Dendritic cell treated with granulocyte-macrophage colony-stimulating factor and Interleukin-4, amounts not matched to agents 40 ng/mL and 50 ng/mL, for 4 days (primary cell): Measurements from ENCODE around the gene SKA1.
"Not testable (repeated sequence)": the region's sequence is repeated elsewhere in the genome, so short reads cannot be mapped to it uniquely, and the experiment has no call there.

Experiments used
- H3K27ac Mint-ChIP-seq: one replicate; pipeline ENCODE4 v1.8.0; 2022; ENCODE audit warnings: mild to moderate bottlenecking, mixed read lengths
- H3K27me3 Mint-ChIP-seq: one replicate; pipeline ENCODE4 v1.8.0; 2022; ENCODE audit warnings: mild to moderate bottlenecking, mixed read lengths
- H3K36me3 Mint-ChIP-seq: one replicate; pipeline ENCODE4 v1.8.0; 2022; ENCODE audit warnings: low read depth, mixed read lengths
- H3K4me1 Mint-ChIP-seq: one replicate; pipeline ENCODE4 v1.8.0; 2022; ENCODE audit warnings: low read depth, mixed read lengths
- H3K4me3 Mint-ChIP-seq: one replicate; pipeline ENCODE4 v1.8.0; 2022; ENCODE audit warnings: mild to moderate bottlenecking, moderate library complexity, mixed read lengths
- H3K9me3 Mint-ChIP-seq: one replicate; pipeline ENCODE4 v1.8.0; 2022; ENCODE audit warnings: mixed read lengths
- intact Hi-C: fragments of 100-400 bp; cut with micrococcal nuclease; formaldehyde crosslinking; loops from one replicate; pipeline ENCODE4 v1.15.0; 2022

SKA1 gene

DNA sequence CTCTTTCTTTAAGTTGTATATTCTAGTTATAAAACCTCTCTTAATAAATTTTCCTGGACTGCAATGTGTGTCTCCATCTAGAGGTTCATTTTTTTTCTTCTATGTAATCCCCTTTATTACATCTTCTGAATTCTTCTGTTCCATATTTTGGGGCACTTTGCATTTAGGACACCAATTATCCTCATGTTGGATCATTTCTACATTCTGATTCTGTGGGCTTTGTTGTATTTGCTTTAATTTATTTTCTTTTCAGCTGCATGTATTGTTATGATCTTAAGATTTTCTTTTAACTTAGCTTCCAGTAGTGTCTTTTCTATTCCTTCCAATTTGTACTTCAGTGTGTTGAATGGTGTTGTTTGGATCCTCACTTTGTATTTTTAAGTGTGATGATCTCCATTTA, 5.2 kb upstream of the SKA1 start:
- intact Hi-C loops: no loop called here
- Mint-ChIP-seq H3K4me3 (no peak overlapping the region), H3K27ac (no peak overlapping the region), H3K27me3 (peaks cover 18% of the 10 kb centered on the region), H3K36me3 (peaks cover 5% of the 10 kb centered on the region), H3K9me3 (peaks cover 37% of the 10 kb centered on the region), H3K4me1 (peaks cover 5% of the 10 kb centered on the region)

DNA sequence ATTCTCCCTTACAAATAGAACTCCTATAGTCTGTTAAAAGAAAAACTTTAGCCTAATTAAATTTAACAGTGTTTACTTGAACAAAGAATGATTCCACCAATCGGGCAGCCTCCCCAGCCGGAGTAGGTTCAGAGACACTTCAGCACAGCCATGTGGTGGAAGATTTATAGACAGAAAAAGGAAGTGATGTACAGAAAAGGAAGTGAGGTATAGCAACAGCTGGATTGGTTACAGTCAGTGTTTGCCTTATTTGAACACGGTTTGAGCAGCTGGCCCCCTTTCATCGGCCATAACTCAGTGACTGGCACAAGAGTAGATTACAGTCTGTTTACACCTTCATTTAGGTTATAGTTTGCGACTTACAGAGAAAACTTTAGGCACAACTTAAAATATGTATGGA, 2.1 kb upstream of the SKA1 start:
- peak overlapping the region; percentile 67 for H3K27ac Mint-ChIP-seq
- intact Hi-C loops: no loop called here

DNA sequence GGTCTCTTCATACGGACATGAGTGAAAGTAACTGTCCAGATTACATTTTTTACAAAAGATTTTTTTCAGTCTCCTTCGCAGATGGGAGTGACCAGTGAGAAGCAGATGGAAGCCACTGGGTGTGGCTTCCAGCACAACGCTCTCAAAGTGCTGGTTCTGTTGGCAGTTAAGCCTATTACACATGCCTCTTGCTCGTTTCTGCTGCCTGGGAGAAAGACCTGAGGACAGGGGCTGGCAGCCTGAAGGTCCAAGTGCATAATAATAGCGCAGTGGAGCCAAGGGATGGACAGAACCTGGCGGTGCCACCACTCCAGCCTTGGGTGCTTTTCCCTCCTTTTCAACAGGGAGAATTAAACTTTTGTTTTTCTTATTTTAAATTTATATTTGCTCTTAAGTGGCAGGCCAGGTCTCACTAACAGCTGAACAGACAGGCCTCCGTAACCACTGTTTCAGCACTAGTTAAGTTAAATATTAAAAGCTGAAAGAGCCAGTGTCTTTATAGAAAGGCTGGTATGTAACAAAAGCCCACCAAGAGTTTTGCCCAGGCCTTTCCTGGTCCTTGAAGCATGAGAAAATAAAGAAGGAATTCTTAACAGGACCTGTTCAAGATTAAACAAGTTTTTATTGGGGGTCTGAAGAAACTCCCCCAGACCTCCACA, 1.2 kb upstream of the SKA1 start:
- Mint-ChIP-seq H3K4me3 (no peak overlapping the region), H3K27ac (no peak overlapping the region), H3K36me3 (peaks cover 5% of the 10 kb centered on the region), H3K4me1 (peaks cover 11% of the 10 kb centered on the region), H3K27me3 (peaks cover 6% of the 10 kb centered on the region), H3K9me3 (peaks cover 34% of the 10 kb centered on the region)
- intact Hi-C loops: loop anchor here (1.0 kb wide), 1 partner anchor 107 kb away; the partner anchor contains the start of gene CFAP53

More for the DNA sequence above, 2.1 kb upstream of the SKA1 start:
- H3K36me3 Mint-ChIP-seq: peaks cover 5% of the 10 kb centered on the region
- H3K4me3 Mint-ChIP-seq: no peak overlapping the region
- peaks cover 11% of the 10 kb centered on the region for H3K4me1 Mint-ChIP-seq
- peaks cover 8% of the 10 kb centered on the region for H3K27me3 Mint-ChIP-seq
- peaks cover 37% of the 10 kb centered on the region for H3K9me3 Mint-ChIP-seq

DNA sequence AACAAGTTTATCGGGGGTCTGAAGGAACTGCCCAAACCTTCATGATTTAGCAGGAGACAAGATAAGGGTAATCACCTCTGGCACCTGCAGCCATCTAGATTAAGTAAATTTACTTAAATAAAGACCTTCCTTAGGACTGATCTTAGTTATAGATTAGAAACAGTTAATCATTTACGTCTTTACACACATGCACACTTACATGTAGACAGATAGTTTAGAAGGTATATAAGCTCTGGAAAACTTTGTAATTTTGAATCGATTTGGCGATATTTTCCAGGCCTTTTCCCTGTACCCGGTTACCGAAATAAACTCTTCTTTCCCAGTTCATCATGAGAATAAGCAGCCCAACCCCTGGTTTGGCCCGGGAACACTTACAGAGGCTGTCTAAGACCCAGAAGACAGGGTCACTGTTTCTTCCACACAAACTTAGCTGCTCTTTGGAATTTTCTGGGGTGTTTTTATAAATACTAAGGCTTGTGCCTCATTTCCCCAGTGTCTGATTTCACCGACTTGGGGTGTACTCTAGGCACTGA, 560 bp upstream of the SKA1 start:
- Mint-ChIP-seq H3K27ac (peak overlapping the region; percentile 88), H3K27me3 (peaks cover 6% of the 10 kb centered on the region), H3K9me3 (peaks cover 28% of the 10 kb centered on the region), H3K4me1 (peaks cover 11% of the 10 kb centered on the region), H3K36me3 (peaks cover 5% of the 10 kb centered on the region), H3K4me3 (peak overlapping the region; percentile 73)
- intact Hi-C loops: loop anchor here (1.0 kb wide), 1 partner anchor 108 kb away; the partner anchor contains the start of gene CFAP53

DNA sequence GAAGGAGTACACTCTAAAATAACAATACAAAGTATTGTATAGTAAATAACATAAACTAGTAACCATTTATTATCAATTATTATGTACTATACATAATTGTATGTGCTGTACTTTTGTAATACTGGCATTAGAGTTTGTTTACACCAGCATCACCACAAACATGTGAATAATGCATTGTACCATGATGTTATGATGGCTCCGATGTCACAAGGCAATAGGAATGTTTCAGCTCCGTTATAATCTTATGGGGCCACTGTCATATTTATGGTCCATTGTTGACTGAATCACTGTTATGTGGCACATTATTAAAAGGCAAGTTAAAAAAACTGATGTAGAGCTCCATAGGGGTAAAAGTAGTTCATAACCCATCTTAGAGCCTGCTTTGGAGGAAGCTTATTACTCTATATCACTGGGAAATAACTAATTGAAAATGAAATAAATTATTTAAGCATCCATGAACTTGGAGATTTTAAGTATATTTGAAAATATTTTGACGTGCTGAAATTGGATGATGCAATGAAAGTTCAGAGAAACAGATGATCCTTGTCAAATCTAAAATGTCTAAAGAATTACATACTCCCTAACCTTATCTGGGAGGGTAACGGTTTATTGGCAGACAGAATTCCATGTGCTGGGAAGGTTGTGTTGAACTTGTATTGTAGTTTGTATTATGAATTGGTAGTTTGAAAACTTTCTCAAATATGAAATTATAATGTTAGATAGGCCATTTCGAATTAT, 2.4 kb downstream of the SKA1 start:
- intact Hi-C loops: no loop called here
- H3K9me3 Mint-ChIP-seq: peaks cover 14% of the 10 kb centered on the region
- H3K27ac Mint-ChIP-seq: no peak overlapping the region
- H3K27me3 Mint-ChIP-seq: no peaks in the 10 kb centered on the region
- no peak overlapping the region for H3K4me3 Mint-ChIP-seq
- peaks cover 11% of the 10 kb centered on the region for H3K4me1 Mint-ChIP-seq
- peaks cover 5% of the 10 kb centered on the region for H3K36me3 Mint-ChIP-seq

DNA sequence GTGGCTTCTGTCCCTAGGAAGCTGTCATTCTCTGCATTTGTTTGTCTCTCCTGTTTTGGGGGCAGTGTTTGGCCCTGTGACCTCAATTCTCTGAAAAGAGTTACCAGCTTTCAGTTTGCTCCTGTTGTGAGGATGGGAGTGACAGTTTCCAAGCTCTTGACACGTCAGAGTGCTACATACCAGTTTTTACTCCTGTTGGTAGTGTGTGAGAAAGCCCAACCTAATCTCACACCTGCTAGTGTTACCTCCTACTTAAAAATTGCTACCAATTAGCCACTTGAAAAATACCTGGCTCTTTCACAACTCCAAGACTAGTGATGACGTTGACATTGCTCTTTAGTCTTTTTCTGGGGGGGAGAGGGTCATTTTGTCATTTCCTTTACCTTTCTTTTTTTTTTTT, 14.1 kb downstream of the SKA1 start:
- intact Hi-C loops: no loop called here
- no peaks in the 10 kb centered on the region for H3K27me3 Mint-ChIP-seq
- no peaks in the 10 kb centered on the region for H3K9me3 Mint-ChIP-seq
- H3K36me3 Mint-ChIP-seq: no peaks in the 10 kb centered on the region
- no peak overlapping the region for H3K27ac Mint-ChIP-seq
- no peaks in the 10 kb centered on the region for H3K4me1 Mint-ChIP-seq
- no peak overlapping the region for H3K4me3 Mint-ChIP-seq

DNA sequence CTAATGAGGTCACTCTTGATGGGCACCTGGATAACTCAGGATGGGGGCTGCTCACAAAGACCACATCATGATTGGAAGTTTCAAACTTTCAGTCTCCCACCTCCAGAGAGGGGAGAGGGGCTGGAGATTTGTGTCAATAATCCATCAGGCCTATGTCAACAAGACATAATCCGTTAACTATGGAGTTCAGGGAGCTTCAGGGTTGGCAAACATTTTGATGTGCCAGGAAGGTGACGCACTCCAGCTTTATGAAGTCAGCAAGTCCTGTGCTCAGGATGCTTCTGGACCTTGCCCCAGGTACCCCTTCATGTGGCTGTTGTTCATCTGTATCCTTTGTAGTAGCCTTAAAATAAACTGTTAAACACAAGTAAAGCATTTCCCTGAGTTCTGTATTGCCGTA, 19.0 kb downstream of the SKA1 start:
- H3K4me1 Mint-ChIP-seq: no peaks in the 10 kb centered on the region
- H3K27me3 Mint-ChIP-seq: peaks cover 15% of the 10 kb centered on the region
- no peak overlapping the region for H3K4me3 Mint-ChIP-seq
- intact Hi-C loops: no loop called here
- H3K27ac Mint-ChIP-seq: no peak overlapping the region
- no peaks in the 10 kb centered on the region for H3K36me3 Mint-ChIP-seq
- no peaks in the 10 kb centered on the region for H3K9me3 Mint-ChIP-seq

DNA sequence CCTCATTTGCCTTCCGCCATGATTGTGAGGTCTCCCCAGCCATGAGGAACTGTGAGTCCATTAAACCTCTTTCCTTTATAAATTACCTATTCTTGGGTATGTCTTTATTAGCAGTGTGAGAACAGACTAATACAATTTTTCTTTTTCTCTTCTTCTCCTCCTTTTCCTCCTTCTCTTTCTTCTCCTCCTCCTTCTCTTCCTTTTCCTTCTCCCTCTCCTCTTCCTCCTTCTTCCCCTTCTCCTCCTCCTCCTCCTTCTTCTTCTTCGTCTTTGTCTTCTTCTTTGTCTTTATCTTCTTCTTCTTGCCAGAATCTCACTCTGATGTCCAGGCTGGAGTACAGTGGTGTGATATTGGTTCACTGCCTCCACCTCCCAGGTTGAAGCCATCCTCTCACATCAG, 20.2 kb downstream of the SKA1 start:
- H3K9me3 Mint-ChIP-seq: no peaks in the 10 kb centered on the region
- no peaks in the 10 kb centered on the region for H3K36me3 Mint-ChIP-seq
- H3K27me3 Mint-ChIP-seq: peaks cover 23% of the 10 kb centered on the region
- no peak overlapping the region for H3K4me3 Mint-ChIP-seq
- H3K4me1 Mint-ChIP-seq: no peaks in the 10 kb centered on the region
- intact Hi-C loops: no loop called here
- H3K27ac Mint-ChIP-seq: no peak overlapping the region

DNA sequence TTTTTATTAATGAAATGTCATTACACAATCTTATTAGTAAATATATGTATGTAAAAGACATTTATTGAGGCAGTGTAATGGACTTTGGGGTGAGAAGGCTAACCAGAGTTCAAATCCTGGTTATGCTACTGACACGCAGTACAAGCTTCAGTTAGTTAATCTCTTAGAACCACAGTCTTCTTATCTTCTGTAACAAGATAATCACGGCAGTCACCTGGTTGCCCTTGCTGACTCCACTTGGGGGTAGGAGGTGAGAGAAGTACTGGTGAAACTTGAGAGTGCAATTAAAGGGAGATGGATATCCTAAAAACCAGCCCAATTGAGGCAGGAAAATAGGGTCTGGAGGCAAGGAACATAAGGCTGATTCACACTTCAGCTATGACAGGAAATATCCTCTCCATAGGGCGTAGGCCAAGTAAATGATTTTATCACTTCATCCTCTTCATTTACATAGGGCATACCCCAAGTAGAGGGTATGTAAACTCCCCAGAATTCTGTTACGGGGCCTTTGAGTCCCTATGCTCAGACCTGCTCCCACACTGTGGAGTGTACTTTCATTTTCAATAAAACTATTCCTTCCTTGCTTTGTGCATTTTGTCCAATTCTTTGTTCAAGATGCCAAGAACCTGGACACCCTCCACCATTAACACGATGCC, 21.3 kb downstream of the SKA1 start:
- H3K9me3 Mint-ChIP-seq: no peaks in the 10 kb centered on the region
- H3K4me3 Mint-ChIP-seq: no peak overlapping the region
- H3K27me3 Mint-ChIP-seq: peaks cover 32% of the 10 kb centered on the region
- intact Hi-C loops: no loop called here
- H3K36me3 Mint-ChIP-seq: no peaks in the 10 kb centered on the region
- H3K4me1 Mint-ChIP-seq: no peaks in the 10 kb centered on the region
- no peak overlapping the region for H3K27ac Mint-ChIP-seq

DNA sequence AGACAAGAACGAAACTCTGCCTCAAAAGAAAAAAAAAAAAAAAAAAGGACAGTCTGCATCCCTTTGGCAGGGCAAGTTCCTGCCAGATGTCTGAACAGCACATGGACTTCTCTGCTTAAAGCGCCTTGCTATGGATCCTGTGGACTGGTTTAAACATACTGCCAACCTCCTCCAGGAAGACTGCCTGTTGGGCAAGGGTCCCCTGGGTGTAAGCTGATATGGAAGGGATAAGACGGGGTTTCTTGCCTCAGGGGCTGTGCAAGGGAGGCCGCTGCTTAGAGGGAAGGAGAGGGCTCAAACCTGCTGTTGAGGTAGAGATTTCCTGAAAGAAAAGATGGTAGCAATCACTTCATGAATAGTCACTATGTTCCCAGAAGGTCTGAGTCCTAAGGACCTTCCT, 22.2 kb downstream of the SKA1 start:
- peaks cover 41% of the 10 kb centered on the region for H3K27me3 Mint-ChIP-seq
- H3K4me3 Mint-ChIP-seq: no peak overlapping the region
- H3K9me3 Mint-ChIP-seq: no peaks in the 10 kb centered on the region

DNA sequence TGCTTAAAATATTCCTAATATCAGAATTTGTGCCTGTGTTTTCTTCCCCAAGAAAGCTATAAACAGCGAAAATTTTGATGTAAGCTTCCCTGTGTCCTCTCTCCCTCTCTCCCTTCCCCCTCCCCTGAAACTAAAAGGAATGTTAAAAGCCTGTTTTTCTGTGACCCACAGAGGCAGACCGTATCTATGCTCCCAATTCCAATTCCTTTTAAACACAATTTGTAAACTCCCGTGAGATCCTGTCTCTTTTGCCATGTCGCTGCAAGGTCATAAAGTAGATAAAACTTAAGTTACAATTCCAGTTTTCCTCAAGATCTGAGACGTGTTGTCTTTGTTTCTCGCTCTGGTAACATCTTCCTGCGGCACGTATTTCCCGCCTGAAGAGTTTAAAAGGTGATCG, 23.3 kb downstream of the SKA1 start:
- H3K36me3 Mint-ChIP-seq: no peaks in the 10 kb centered on the region

More for the DNA sequence above, 22.2 kb downstream of the SKA1 start:
- Mint-ChIP-seq H3K36me3 (no peaks in the 10 kb centered on the region), H3K4me1 (no peaks in the 10 kb centered on the region), H3K27ac (no peak overlapping the region)
- intact Hi-C loops: no loop called here

DNA sequence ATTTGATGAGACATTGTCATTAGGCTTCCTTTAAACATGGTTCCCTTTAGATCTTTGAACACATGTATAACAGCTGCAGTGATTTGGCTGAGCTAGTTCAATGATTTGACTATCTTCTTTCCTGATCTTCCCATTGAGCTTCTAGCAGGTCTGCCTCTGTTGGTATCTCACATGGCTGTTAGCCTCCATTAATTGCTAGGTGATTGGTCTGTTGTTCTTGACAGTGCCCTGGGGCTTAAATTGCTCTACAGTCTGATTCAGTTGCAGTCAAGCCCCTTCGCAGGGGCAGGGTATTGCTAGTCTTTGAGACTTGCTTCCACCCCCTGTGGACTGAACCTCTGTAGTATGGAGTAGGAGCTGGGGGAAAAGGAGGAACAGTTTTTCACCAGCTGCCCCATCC, 24.1 kb downstream of the SKA1 start:
- H3K4me3 Mint-ChIP-seq: no peak overlapping the region
- H3K9me3 Mint-ChIP-seq: no peaks in the 10 kb centered on the region
- H3K27ac Mint-ChIP-seq: no peak overlapping the region
- H3K36me3 Mint-ChIP-seq: no peaks in the 10 kb centered on the region
- no peaks in the 10 kb centered on the region for H3K4me1 Mint-ChIP-seq
- intact Hi-C loops: no loop called here
- peaks cover 59% of the 10 kb centered on the region for H3K27me3 Mint-ChIP-seq

More for the DNA sequence above, 23.3 kb downstream of the SKA1 start:
- intact Hi-C loops: no loop called here
- Mint-ChIP-seq H3K4me3 (no peak overlapping the region), H3K27me3 (peaks cover 51% of the 10 kb centered on the region), H3K9me3 (no peaks in the 10 kb centered on the region), H3K27ac (no peak overlapping the region), H3K4me1 (no peaks in the 10 kb centered on the region)

DNA sequence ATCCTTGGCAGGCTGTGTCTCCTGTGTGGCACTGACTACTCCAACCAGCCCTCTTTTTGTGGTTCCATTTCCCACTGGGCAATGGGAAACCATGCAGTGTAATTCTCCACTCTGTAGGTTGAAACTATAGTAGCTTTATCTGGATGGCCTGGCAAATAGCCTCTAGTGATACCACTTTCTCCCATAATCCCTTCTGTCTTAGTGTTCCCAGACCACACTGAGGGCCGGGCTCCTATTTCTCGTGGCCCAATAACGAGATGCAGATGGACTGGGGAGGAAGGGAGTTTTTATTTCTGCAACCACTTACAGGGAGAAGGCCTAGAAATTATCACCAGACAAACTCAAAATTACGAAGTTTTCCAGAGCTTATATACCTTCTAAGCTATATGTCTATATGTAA, 24.7 kb downstream of the SKA1 start:
- H3K4me1 Mint-ChIP-seq: no peaks in the 10 kb centered on the region
- H3K36me3 Mint-ChIP-seq: no peaks in the 10 kb centered on the region
- H3K27me3 Mint-ChIP-seq: peaks cover 65% of the 10 kb centered on the region
- no peak overlapping the region for H3K27ac Mint-ChIP-seq
- H3K4me3 Mint-ChIP-seq: no peak overlapping the region
- intact Hi-C loops: no loop called here
- no peaks in the 10 kb centered on the region for H3K9me3 Mint-ChIP-seq

DNA sequence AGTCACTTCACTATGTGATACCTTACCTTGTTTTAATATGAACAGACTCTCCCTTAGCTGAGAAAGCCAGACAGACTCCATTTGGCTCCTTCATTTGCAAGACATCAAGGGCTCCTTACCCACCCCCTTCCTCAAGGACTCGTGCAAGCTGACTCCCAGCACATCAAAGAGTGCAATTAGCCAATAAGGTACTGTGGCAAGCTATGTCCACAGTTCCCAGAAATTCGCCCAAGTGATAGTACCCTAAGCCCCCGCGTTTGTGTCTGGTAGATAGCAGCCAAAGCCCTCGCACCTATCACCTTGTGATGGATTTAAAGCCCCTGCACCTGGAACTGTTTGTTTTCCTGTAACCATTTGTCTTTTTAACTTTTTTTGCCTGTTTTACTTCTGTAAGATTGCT, 25.6 kb downstream of the SKA1 start:
- H3K27me3 Mint-ChIP-seq: peaks cover 70% of the 10 kb centered on the region
- intact Hi-C loops: not testable (repeated sequence)

More for the DNA sequence above, 25.6 kb downstream of the SKA1 start:
- H3K4me1 Mint-ChIP-seq, H3K4me3 Mint-ChIP-seq, H3K9me3 Mint-ChIP-seq, H3K27ac Mint-ChIP-seq, H3K36me3 Mint-ChIP-seq: not testable (repeated sequence)
